GM12873 (cell line): Measurements from ENCODE around the gene CCR3.
A peak's percentile ranks its signal among the peaks of the same experiment; 100 is the strongest.

Experiments
- TF ChIP-seq, protein P1 (sequence below): IDR thresholded peaks from 2 replicates; pipeline ENCODE4 v1.5.1; 2012; ENCODE audit warnings: low read depth, mild to moderate bottlenecking, moderate library complexity, low read length, control low read depth; ENCODE audit not compliant: insufficient read depth; ENCODE audit errors: missing control alignments

Gene CCR3

DNA sequence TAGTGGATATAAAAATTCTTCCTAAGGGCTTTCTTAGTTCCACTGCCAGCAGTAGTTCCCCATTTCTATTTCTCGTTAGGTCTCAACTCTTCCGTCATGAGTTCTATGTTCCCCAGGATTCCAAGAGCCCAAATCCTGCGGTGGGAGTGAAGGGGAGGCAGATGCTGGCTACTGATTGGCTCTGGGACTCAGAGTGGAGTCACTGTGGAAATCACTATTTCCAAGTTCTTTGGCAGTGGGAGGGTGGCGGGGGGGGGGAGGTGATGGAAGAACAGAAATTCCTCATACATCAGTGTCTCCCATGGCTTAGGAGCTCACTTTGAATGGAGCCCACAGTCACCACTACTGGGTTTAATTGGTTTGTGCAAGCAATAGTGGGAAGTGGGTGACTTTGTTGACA, 39.7 kb upstream of the CCR3 start:
- TF ChIP-seq, protein P1, sequence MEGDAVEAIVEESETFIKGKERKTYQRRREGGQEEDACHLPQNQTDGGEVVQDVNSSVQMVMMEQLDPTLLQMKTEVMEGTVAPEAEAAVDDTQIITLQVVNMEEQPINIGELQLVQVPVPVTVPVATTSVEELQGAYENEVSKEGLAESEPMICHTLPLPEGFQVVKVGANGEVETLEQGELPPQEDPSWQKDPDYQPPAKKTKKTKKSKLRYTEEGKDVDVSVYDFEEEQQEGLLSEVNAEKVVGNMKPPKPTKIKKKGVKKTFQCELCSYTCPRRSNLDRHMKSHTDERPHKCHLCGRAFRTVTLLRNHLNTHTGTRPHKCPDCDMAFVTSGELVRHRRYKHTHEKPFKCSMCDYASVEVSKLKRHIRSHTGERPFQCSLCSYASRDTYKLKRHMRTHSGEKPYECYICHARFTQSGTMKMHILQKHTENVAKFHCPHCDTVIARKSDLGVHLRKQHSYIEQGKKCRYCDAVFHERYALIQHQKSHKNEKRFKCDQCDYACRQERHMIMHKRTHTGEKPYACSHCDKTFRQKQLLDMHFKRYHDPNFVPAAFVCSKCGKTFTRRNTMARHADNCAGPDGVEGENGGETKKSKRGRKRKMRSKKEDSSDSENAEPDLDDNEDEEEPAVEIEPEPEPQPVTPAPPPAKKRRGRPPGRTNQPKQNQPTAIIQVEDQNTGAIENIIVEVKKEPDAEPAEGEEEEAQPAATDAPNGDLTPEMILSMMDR: no peak

DNA sequence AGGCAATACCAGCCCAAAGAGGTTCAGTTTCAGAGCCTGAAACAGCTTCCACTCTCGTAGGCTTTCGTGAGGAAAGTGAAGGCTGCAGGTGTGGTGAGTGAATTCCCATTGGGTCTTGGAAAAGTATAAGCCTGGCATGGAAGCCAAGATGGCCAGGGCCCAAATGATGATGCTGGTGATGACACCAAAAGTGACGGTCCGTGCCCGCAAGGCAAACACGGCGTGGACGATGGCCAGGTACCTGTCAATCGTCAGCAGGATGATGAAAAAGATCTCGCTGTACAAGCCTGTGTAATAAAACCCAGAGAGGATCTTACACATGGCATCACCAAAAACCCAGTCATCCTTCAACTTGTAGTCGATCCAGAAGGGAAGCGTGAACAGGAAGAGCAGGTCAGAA, 38.6 kb upstream of the CCR3 start:
- TF ChIP-seq, protein P1: no peak

DNA sequence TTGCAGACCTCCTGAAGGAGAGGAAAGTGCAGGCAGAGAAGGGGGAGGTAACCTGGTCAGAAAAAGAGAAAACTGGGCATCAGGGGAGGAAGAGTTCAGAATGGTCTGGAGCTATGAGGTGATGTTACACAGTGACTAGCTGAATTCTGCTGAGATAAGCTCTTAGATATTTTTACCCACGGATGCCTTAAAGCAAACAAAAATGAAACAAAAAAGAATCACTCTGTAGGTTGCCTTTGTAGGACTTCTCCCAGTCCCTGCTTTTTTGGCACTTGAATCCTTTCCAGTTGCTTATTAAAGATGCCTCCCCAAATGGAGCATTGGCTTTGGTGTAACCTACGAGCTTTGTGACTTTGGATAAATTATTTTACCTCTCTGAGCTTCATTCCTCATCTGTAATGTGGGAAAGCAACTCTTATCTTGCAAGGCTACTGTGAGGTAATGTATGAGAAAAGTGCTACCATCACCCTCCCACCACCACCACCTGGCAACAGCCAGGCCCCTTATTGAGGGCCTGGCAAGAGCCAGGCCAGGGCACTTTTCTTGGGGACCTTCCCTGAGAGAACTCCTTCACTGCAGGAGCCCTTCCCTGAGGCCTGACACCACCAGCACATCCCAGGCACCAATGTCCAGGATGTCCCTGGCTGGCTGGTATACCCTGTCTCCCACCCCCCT, 36.8 kb upstream of the CCR3 start:
- TF ChIP-seq, protein P1: no peak

DNA sequence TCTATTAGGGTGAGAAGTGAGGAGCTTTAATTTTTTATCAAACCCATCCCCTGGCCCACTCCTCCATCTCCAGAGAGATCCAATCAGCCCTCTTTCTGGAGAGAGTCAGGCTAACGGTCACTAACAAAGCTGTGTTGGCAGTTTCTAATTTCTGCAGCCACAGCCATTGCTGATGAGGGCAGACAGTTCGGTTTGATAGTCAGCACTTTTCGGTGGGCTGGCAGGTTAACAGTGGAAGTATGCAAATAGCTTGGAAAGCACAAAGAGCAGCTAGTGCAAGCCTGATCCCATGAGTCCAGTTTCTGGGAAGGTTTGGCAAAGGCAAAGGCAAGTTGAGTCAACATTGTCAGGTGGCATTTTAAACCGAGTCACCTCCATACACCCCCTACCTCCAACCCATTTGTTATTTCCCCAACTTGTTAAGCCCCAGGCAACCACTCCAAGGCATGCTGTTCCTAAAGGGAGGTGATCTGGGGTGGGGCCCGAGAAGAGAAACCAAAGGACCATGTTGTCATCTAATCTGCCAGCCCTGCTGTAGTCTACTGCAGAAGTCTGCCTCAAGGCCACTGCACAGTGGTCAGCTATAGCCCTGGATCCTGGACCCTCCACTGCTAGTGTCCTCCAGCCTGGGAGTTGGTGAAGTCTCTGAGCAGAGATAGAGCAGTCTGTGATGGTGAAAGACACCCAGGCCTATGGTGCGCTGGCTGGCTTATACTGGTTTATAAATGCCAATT, 35.8 kb upstream of the CCR3 start:
- TF ChIP-seq, protein P1: no peak

DNA sequence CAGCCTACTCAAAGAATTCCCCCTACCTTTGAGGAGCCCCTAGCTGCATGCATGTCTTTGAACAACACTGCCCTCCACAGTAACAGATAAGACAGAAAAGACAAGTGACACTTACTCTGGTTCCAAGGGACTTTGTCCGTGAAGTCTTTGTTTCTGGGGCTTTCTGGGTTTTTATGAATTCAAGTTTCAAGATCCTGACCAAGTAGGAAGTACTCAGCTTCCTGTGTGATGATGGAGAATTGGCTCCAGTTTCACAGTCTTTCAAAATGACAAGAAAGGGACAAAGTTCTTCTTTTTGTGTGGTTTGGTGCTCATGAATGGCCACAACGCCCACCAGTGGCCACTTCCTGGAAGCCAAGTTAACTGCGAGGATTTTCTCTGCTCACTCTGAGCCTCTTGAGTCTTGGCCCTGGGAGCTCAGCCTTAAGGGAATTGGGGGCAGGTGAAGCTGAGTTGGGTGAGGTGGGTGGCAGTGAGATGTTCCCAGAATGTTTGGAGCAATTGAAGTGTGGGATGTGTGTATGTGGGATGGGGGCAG, 34.0 kb upstream of the CCR3 start, which contains the start of gene CCR1:
Gene CCR1, minus strand, starts transcription at position 147 of the 538 bp plus-strand sequence. CDS start 4,000 bp downstream, outside the sequence.
- TF ChIP-seq, protein P1: peak; percentile 86

DNA sequence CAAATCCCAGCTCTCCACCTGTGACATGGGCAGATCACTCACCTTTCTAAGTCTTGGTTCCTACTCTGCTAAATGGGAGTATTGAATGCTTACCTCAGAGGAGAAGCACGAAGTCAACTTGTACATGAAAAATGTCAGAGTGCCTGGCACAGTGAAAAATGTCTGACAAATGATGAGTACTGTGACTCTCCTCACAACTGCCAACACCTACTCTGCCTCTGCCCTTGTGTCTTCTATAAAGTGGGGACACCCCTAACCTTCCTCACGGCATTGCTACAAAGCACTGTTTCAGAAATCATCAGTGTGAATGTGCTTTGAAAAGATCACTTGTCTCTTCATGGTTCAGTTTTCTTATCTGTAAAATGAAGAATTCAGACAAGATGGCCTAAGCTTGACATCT, 33.2 kb upstream of the CCR3 start:
- TF ChIP-seq, protein P1: no peak

DNA sequence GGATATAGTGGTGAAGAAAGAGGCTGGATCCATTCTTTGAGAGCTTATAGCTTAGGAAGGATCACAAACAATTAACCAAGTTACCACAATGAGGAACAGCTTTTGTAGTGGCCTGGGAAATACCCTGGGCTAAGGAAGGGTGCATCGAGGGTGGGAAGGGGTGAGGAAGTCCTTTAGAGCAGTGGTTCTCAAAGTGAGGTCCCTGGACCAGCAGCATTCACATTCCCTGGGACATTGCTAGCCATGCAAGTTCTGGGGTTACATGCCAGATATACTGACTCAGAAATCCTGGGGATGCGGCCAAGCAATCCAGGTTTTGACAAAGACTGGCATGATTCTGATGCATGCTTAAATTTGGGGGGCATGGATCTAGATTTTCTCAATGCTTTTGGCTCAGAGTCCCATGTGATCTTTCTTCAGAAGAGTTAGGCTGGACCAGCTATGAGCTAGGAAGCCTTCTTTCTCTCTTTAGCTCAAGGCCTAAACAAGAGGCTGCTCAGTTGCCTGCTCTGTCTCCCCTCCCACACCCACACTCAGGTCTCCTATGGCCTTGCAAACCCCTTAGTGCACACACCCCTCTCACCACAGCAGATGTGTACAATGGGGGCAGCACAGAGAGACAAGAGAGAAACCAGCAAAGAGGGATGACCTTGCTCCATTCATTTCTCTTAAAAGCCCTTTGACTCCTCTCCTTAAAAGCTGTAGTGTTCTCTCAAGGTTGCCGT, 32.4 kb upstream of the CCR3 start:
- TF ChIP-seq, protein P1: no peak
